Measurements from ENCODE around the gene CYP4F8.

The CYP4F8 gene

DNA sequence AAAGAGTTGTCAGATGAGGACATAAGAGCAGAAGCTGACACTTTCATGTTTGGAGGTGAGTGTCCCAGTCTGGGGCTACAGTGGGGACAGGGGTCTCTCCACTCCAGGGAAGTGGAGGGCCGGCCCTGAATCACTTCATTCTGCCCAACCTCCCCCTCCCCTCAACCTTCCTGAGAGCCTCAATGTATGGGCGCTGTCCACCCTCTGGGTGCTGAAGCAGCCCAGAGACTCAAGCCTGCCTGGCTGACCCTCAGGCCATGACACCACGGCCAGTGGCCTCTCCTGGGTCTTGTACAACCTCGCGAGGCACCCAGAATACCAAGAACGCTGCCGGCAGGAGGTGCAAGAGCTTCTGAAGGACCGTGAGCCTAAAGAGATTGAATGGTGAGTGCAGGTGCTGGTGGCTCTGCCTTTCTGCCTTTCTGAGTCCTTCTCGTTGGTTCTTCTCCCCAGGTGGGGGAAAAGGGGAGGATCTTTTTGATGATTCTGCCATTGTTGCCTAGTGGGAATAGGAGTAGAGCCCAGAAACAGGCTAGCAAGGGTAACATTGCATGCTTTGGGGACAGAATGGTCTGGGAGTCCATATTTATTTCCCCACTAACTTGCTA, 8.8 kb downstream of the CYP4F8 start:
- H3K4me2 ChIP-seq: no peak overlapping the region
- H3K36me3 ChIP-seq: no peaks in the 10 kb centered on the region
- no peak for TF ChIP-seq Cebpa-rat (IDR thresholded peaks at IDR 0.05)
- H3K4me1 ChIP-seq: 0 out of 20 replicates have a peak, but pooled peaks cover 0 to 3% (median 0%) of the 10 kb centered on the region in 10 experiments
- no peak overlapping the region for H3K4me3 ChIP-seq
- no peak overlapping the region for H3K27ac ChIP-seq
- peaks cover 0 to 6% (median 0%) of the 10 kb centered on the region in 11 experiments; a peak in 4 of 22 replicates for H4K20me1 ChIP-seq
- no peaks in the 10 kb centered on the region; a peak in 1 of 22 replicates for H3K27me3 ChIP-seq
- H3K9me3 ChIP-seq (replicated peaks in 1 of 11): no peaks in the 10 kb centered on the region
- no peak overlapping the region for H3K9ac ChIP-seq

GRCh38 chr19:15628236-15629002, 13.4 kb downstream of the CYP4F8 start:
- Histone ChIP-seq H4K20me1 (no peaks in the 10 kb centered on the region; a peak in 1 of 22 replicates), H3K9ac (peak overlapping the region in 4 of 11 experiments; percentile 27 to 53 (median 40); a peak in 6 of 22 replicates), H3K9me3 (replicated peaks in 1 of 11) (no peaks in the 10 kb centered on the region), H3K4me3 (peak overlapping the region in 5 of 10 experiments; percentile 43 to 63 (median 48); a peak in 10 of 20 replicates), H3K4me1 (peaks cover 8 to 19% (median 13%) of the 10 kb centered on the region in 10 experiments), H3K4me2 (peak overlapping the region in 10 of 11 experiments; percentile 49 to 77 (median 70); a peak in 21 of 22 replicates), H3K27ac (no peak overlapping the region; a peak in 1 of 22 replicates), H3K27me3 (no peaks in the 10 kb centered on the region; a peak in 1 of 22 replicates), H3K36me3 (no peaks in the 10 kb centered on the region)
- TF ChIP-seq Cebpa-rat (IDR thresholded peaks at IDR 0.05): no peak

GRCh38 chr19:15629003-15629880, 14.2 kb downstream of the CYP4F8 start:
- Histone ChIP-seq H3K4me1 (peaks cover 14 to 28% (median 21%) of the 10 kb centered on the region in 10 experiments), H3K27me3 (no peaks in the 10 kb centered on the region; a peak in 1 of 22 replicates), H3K9me3 (replicated peaks in 1 of 11) (no peaks in the 10 kb centered on the region), H3K27ac (peak overlapping the region in 2 of 11 experiments; percentile 21 to 52; a peak in 2 of 22 replicates), H3K36me3 (no peaks in the 10 kb centered on the region), H3K4me3 (peak overlapping the region; percentile 35 to 63 (median 46); a peak in 17 of 20 replicates), H3K9ac (peak overlapping the region in 9 of 11 experiments; percentile 27 to 61 (median 53); a peak in 12 of 22 replicates), H3K4me2 (peak overlapping the region; percentile 49 to 77 (median 68)), H4K20me1 (no peaks in the 10 kb centered on the region)
- TF ChIP-seq Cebpa-rat (IDR thresholded peaks at IDR 0.05): no peak

DNA sequence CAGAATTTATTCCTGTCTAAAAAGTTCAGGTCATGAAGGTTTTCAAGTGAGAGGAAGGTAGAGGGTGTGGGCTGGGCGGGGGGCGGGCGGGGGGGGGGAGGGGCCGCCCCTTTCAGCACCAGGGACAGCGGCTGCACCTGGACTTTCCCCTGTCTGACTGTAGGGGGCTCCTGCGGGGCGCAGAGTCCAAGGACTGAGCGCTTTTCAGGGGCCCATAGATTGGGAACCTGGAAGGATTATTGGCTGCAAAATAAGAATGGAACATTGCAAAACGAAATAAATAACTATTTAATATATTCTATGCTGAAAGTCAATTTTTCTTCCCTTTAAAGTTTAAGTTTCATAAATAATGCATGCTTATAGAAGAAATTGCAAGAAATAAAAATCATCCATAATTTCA, 16.8 kb downstream of the CYP4F8 start:
- Histone ChIP-seq H3K4me3 (no peak overlapping the region), H3K36me3 (no peaks in the 10 kb centered on the region), H3K4me1 (peaks cover 14 to 30% (median 22%) of the 10 kb centered on the region in 10 experiments), H3K9me3 (replicated peaks in 1 of 11) (no peaks in the 10 kb centered on the region), H4K20me1 (no peaks in the 10 kb centered on the region), H3K27me3 (no peaks in the 10 kb centered on the region; a peak in 1 of 22 replicates), H3K9ac (no peak overlapping the region), H3K27ac (no peak overlapping the region), H3K4me2 (no peak overlapping the region)
- TF ChIP-seq Cebpa-rat (IDR thresholded peaks at IDR 0.05): no peak

DNA sequence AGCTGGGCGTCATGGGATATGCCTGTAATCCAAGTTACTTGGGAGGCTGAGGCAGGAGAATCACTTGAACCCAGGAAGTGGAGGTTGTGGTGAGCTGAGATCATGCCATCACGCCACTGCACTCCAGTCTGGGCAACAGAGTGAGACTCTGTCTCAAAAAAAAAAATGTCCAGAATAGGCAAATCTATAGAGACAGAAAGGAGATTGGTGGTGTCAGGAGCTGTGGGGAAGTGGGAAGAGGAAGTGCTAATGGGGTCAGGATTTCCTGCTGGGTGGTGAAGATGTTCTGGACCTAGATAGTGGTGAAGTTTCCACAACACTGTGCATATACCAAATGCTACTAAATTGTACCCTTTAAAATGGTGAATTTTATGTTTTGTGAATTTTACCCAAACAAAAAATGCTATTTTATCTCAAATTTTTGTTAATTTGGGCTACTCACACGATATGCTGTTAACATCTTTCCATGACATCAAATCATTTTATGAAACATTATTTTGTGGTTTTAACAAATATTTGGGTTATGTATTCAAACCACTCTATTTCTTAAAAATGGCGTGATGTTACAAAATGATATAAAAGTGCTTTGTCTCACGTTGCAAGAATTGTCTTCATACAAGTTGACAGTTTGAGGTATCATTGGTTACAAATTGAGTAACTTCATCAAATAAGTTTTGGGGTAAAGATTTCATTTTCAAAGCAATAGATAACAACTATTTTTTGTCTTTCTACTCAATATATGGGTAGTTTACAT, 18.2 kb downstream of the CYP4F8 start:
- Histone ChIP-seq H3K27me3 (no peaks in the 10 kb centered on the region; a peak in 1 of 22 replicates), H3K27ac (peak overlapping the region in 3 of 11 experiments; percentile 32 to 37 (median 32); a peak in 4 of 22 replicates), H3K36me3 (no peaks in the 10 kb centered on the region), H3K9ac (no peak overlapping the region), H3K9me3 (replicated peaks in 1 of 11) (no peaks in the 10 kb centered on the region), H3K4me3 (no peak overlapping the region), H3K4me1 (peaks cover 14 to 30% (median 22%) of the 10 kb centered on the region in 10 experiments), H3K4me2 (peak overlapping the region; percentile 43 to 66 (median 58)), H4K20me1 (no peaks in the 10 kb centered on the region)
- TF ChIP-seq Cebpa-rat (IDR thresholded peaks at IDR 0.05): no peak

DNA sequence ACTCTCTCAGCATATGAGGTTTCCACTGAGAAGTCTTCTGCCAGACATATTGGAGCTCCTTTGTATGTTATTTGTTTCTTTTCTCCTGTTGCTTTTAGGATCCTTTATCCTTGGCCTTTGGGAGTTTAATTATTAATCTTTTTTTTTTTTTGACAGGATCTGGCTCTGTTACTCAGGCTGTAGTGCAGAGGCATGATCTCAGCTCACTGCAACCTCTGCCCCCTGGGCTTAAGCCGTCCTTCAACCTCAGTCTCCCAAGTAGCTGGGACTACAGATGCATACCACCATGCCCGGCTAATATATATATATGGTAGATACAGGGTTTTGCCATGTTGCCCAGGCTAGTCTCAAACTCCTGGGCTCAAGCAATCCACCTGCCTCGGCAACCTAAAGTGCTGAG, 19.1 kb downstream of the CYP4F8 start:
- Histone ChIP-seq H3K4me3 (no peak overlapping the region), H3K9me3 (replicated peaks in 1 of 11) (no peaks in the 10 kb centered on the region), H3K9ac (no peak overlapping the region), H3K36me3 (no peaks in the 10 kb centered on the region), H3K27me3 (no peaks in the 10 kb centered on the region), H4K20me1 (no peaks in the 10 kb centered on the region), H3K4me2 (peak overlapping the region in 5 of 11 experiments; percentile 22 to 58 (median 54); a peak in 6 of 22 replicates), H3K4me1 (peaks cover 14 to 24% (median 21%) of the 10 kb centered on the region in 10 experiments), H3K27ac (0 out of 22 replicates have a peak overlapping the region, but pooled peaks of 1 of the 11 experiments have one; percentile 37)
- no peak for TF ChIP-seq Cebpa-rat (IDR thresholded peaks at IDR 0.05)

- H3K9ac ChIP-seq: no peak overlapping the region
Observed at GRCh38 chr19:15635016-15635805, 20.2 kb downstream of the CYP4F8 start.

More at GRCh38 chr19:15635016-15635805, 20.2 kb downstream of the CYP4F8 start:
- no peaks in the 10 kb centered on the region for H3K27me3 ChIP-seq
- no peak overlapping the region; a peak in 1 of 22 replicates for H3K4me2 ChIP-seq
- TF ChIP-seq Cebpa-rat (IDR thresholded peaks at IDR 0.05): no peak
- H3K36me3 ChIP-seq: no peaks in the 10 kb centered on the region
- no peaks in the 10 kb centered on the region for H4K20me1 ChIP-seq
- H3K9me3 ChIP-seq (replicated peaks in 1 of 11): no peaks in the 10 kb centered on the region
- H3K4me1 ChIP-seq: peaks cover 14 to 24% (median 21%) of the 10 kb centered on the region in 10 experiments
- no peak overlapping the region for H3K4me3 ChIP-seq
- no peak overlapping the region for H3K27ac ChIP-seq

Measured in BLaER1 treated with 17β-estradiol and CSF1 and Interleukin-3, amounts not matched to agents 10 nM and 100 nM (cell line).